Neural cell (in vitro differentiated cells): ENCODE results near the gene EFCAB11. TPM values are rescaled to one million over a fixed set of nuclear protein-coding genes. Genes with fewer than 3 reads are reported as not detected.

Experiments
- H2AFZ ChIP-seq: fragments of 200-600, 300-800 bp; sonication (generic), shearing (Covaris generic); 2 replicates; pipeline ENCODE4 v1.6.0; 2014; ENCODE audit warnings: low read depth, mild to moderate bottlenecking, antibody characterized with exemption, low read length, moderate library complexity
- H3F3A ChIP-seq: fragments of 200-600 bp; shearing (Covaris generic); 2 replicates; pipeline ENCODE4 v1.6.1; 2016; ENCODE audit warnings: mild to moderate bottlenecking, moderate library complexity, mixed read lengths, antibody characterized with exemption, low read length; ENCODE audit not compliant: insufficient read depth, poor library complexity, severe bottlenecking
- H3K27ac ChIP-seq: fragments of 200-600, 300-800 bp; sonication (generic), shearing (Covaris generic); 2 replicates; pipeline ENCODE4 v1.5.1; 2014; ENCODE audit warnings: mild to moderate bottlenecking, low read length, moderate library complexity
- H3K27me3 ChIP-seq: fragments of 300-800, 200-600 bp; sonication (generic), shearing (Covaris generic); 2 replicates; pipeline ENCODE4 v1.6.0; 2014; ENCODE audit warnings: mild to moderate bottlenecking, low read depth, low read length, moderate library complexity; ENCODE audit not compliant: insufficient read depth
- H3K36me3 ChIP-seq: fragments of 300-800, 200-600 bp; sonication (generic), shearing (Covaris generic); 2 replicates; pipeline ENCODE4 v1.5.1; 2014; ENCODE audit warnings: mild to moderate bottlenecking, antibody characterized with exemption, low read length, moderate library complexity; ENCODE audit not compliant: insufficient read depth
- H3K4me2 ChIP-seq: fragments of 300-800, 200-600 bp; sonication (generic), shearing (Covaris generic); 2 replicates; pipeline ENCODE4 v1.6.0; 2014; ENCODE audit warnings: mild to moderate bottlenecking, low read length
- H3K4me3 ChIP-seq: fragments of 300-800, 200-600 bp; sonication (generic), shearing (Covaris generic); 2 replicates; pipeline ENCODE4 v1.5.1; 2014; ENCODE audit warnings: mild to moderate bottlenecking, low read length, moderate library complexity
- H3K79me2 ChIP-seq: fragments of 200-600 bp; shearing (Covaris generic); replicated peaks from 2 replicates; pipeline ENCODE4 v1.6.0; 2014; ENCODE audit warnings: mild to moderate bottlenecking, low read length, moderate library complexity; ENCODE audit not compliant: insufficient read depth
- H3K9ac ChIP-seq: fragments of 300-800, 200-600 bp; sonication (generic), shearing (Covaris generic); 2 replicates; pipeline ENCODE4 v1.6.1; 2016; ENCODE audit warnings: mild to moderate bottlenecking, low read length, mixed read lengths
- H3K9me2 ChIP-seq: fragments of 200-600 bp; shearing (Covaris generic); 2 replicates; pipeline ENCODE4 v1.6.1; 2016; ENCODE audit warnings: mild to moderate bottlenecking, low read length, mixed read lengths; ENCODE audit not compliant: insufficient read depth
- H3K9me3 ChIP-seq: fragments of 200-600, 300-800 bp; sonication (generic), shearing (Covaris generic); 2 replicates; pipeline ENCODE4 v1.6.1; 2016; ENCODE audit warnings: mild to moderate bottlenecking, mixed run types, low read length, moderate library complexity, mixed read lengths
- H4K20me1 ChIP-seq: fragments of 200-600 bp; shearing (Covaris generic); 2 replicates; pipeline ENCODE4 v1.6.1; 2016; ENCODE audit warnings: mild to moderate bottlenecking, mixed run types; ENCODE audit not compliant: insufficient read depth
- EP300 ChIP-seq: fragments of 450-650 bp; conservative IDR thresholded peaks from 2 replicates; pipeline ENCODE4 v1.6.1; 2014; ENCODE audit warnings: antibody characterized with exemption, mild to moderate bottlenecking, moderate library complexity; ENCODE audit not compliant: poor library complexity, severe bottlenecking
- EZH2 ChIP-seq: fragments of 200-600, 300-800 bp; shearing (Covaris generic), sonication (generic); IDR thresholded peaks from 2 replicates; pipeline ENCODE4 v1.6.1; 2014; ENCODE audit warnings: antibody characterized with exemption, low read length, borderline replicate concordance, mild to moderate bottlenecking; ENCODE audit not compliant: insufficient read depth, poor library complexity, severe bottlenecking
- MXI1 ChIP-seq: fragments of 450-650 bp; conservative IDR thresholded peaks from 2 replicates; pipeline ENCODE4 v1.6.1; 2014; ENCODE audit warnings: antibody characterized with exemption, mild to moderate bottlenecking; ENCODE audit not compliant: poor library complexity, severe bottlenecking
- POLR2AphosphoS5 ChIP-seq: IDR thresholded peaks from 2 replicates; pipeline ENCODE4 v1.6.1; 2012
- RAD21 ChIP-seq: fragments of 450-650 bp; conservative IDR thresholded peaks from 2 replicates; pipeline ENCODE4 v1.6.1; 2014; ENCODE audit warnings: antibody characterized with exemption, mild to moderate bottlenecking, moderate library complexity
- SMC3 ChIP-seq: fragments of 450-650 bp; conservative IDR thresholded peaks from 2 replicates; pipeline ENCODE4 v1.6.1; 2014; ENCODE audit warnings: antibody characterized with exemption, mild to moderate bottlenecking, moderate library complexity; ENCODE audit not compliant: poor library complexity
- TAF1 ChIP-seq: IDR thresholded peaks from 2 replicates; pipeline ENCODE4 v1.6.1; 2012; ENCODE audit warnings: low read depth
- polyA plus RNA-seq: library from polyadenylated mRNA; depleted of rRNA; stranded (reverse); fragments of >200 nt; gene quantifications from 2 replicates; pipeline ENCODE4 v1.2.3, GENCODE V29; 2014
- TF ChIP-seq, protein P1 (sequence below): IDR thresholded peaks from 2 replicates; pipeline ENCODE4 v1.6.1; 2012; ENCODE audit warnings: borderline replicate concordance
- TF ChIP-seq, protein P2 (sequence below): fragments of 450-650 bp; IDR thresholded peaks from 2 replicates; pipeline ENCODE4 v1.5.1; 2014; ENCODE audit warnings: antibody characterized with exemption, mild to moderate bottlenecking, moderate library complexity; ENCODE audit not compliant: poor library complexity, severe bottlenecking

EFCAB11 gene
- polyA plus RNA-seq, 1 donor from 2014 or later = 7.9 TPM

- TF ChIP-seq EP300 (no peak), SMC3 (no peak), MXI1 (no peak), POLR2AphosphoS5 (no peak), TAF1 (no peak), RAD21 (no peak), EZH2 (no peak)
- TF ChIP-seq, protein P1, sequence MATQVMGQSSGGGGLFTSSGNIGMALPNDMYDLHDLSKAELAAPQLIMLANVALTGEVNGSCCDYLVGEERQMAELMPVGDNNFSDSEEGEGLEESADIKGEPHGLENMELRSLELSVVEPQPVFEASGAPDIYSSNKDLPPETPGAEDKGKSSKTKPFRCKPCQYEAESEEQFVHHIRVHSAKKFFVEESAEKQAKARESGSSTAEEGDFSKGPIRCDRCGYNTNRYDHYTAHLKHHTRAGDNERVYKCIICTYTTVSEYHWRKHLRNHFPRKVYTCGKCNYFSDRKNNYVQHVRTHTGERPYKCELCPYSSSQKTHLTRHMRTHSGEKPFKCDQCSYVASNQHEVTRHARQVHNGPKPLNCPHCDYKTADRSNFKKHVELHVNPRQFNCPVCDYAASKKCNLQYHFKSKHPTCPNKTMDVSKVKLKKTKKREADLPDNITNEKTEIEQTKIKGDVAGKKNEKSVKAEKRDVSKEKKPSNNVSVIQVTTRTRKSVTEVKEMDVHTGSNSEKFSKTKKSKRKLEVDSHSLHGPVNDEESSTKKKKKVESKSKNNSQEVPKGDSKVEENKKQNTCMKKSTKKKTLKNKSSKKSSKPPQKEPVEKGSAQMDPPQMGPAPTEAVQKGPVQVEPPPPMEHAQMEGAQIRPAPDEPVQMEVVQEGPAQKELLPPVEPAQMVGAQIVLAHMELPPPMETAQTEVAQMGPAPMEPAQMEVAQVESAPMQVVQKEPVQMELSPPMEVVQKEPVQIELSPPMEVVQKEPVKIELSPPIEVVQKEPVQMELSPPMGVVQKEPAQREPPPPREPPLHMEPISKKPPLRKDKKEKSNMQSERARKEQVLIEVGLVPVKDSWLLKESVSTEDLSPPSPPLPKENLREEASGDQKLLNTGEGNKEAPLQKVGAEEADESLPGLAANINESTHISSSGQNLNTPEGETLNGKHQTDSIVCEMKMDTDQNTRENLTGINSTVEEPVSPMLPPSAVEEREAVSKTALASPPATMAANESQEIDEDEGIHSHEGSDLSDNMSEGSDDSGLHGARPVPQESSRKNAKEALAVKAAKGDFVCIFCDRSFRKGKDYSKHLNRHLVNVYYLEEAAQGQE = no peak
- TF ChIP-seq, protein P2, sequence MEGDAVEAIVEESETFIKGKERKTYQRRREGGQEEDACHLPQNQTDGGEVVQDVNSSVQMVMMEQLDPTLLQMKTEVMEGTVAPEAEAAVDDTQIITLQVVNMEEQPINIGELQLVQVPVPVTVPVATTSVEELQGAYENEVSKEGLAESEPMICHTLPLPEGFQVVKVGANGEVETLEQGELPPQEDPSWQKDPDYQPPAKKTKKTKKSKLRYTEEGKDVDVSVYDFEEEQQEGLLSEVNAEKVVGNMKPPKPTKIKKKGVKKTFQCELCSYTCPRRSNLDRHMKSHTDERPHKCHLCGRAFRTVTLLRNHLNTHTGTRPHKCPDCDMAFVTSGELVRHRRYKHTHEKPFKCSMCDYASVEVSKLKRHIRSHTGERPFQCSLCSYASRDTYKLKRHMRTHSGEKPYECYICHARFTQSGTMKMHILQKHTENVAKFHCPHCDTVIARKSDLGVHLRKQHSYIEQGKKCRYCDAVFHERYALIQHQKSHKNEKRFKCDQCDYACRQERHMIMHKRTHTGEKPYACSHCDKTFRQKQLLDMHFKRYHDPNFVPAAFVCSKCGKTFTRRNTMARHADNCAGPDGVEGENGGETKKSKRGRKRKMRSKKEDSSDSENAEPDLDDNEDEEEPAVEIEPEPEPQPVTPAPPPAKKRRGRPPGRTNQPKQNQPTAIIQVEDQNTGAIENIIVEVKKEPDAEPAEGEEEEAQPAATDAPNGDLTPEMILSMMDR = no peak
- Histone ChIP-seq H3K9me3 (no peaks in the 10 kb centered on the region), H3K9me2 (no peaks in the 10 kb centered on the region), H3K79me2 (no peaks in the 10 kb centered on the region), H3K4me3 (no peak overlapping the region), H4K20me1 (no peaks in the 10 kb centered on the region), H3K27me3 (no peaks in the 10 kb centered on the region), H3K36me3 (no peaks in the 10 kb centered on the region), H3K4me2 (no peak overlapping the region), H3K27ac (no peak overlapping the region), H3F3A (no peaks in the 10 kb centered on the region), H3K9ac (no peak overlapping the region), H2AFZ (no peak overlapping the region)
These were observed 181.4 kb downstream of the EFCAB11 start for GRCh38 chr14:89773151-89773550.

- no peaks in the 10 kb centered on the region for H4K20me1 ChIP-seq
- H3K9ac ChIP-seq = no peak overlapping the region
- no peaks in the 10 kb centered on the region for H3K36me3 ChIP-seq
- no peak overlapping the region for H2AFZ ChIP-seq
- no peak for TF ChIP-seq EP300
- TF ChIP-seq, protein P2 = no peak
- TF ChIP-seq SMC3 = no peak
- no peak for TF ChIP-seq TAF1
- no peak for TF ChIP-seq RAD21
- no peak for TF ChIP-seq EZH2
- TF ChIP-seq, protein P1 = no peak
- no peak for TF ChIP-seq POLR2AphosphoS5
- no peak for TF ChIP-seq MXI1
- no peaks in the 10 kb centered on the region for H3K9me2 ChIP-seq
- H3K4me3 ChIP-seq = no peak overlapping the region
- no peaks in the 10 kb centered on the region for H3K27me3 ChIP-seq
- H3K9me3 ChIP-seq = no peaks in the 10 kb centered on the region
- no peaks in the 10 kb centered on the region for H3K79me2 ChIP-seq
- H3K4me2 ChIP-seq = no peak overlapping the region
- no peaks in the 10 kb centered on the region for H3F3A ChIP-seq
- H3K27ac ChIP-seq = no peak overlapping the region
These were observed 183.3 kb downstream of the EFCAB11 start for GRCh38 chr14:89771251-89771650.
